Erythroblast (primary cell): ENCODE data around the gene PLPP3.

Experiments used
- GATA1 ChIP-seq: IDR thresholded peaks from 2 replicates; pipeline ENCODE4 v1.6.1; 2011; ENCODE audit warnings: low read depth, mild to moderate bottlenecking, control low read depth, low read length, moderate library complexity
- POLR2A ChIP-seq: IDR thresholded peaks from 2 replicates; pipeline ENCODE4 v1.6.1; 2011; ENCODE audit warnings: mild to moderate bottlenecking, low read length

GRCh38 chr1:56501888-56502287, 77.5 kb downstream of the PLPP3 start:
- TF ChIP-seq POLR2A: no peak
- TF ChIP-seq GATA1: no peak
